Neural cell (in vitro differentiated cells): ENCODE measurements around the gene SPARCL1.

Experiments used
- POLR2AphosphoS5 ChIP-seq: IDR thresholded peaks from 2 replicates; pipeline ENCODE4 v1.6.1; 2012
- RAD21 ChIP-seq: fragments of 450-650 bp; conservative IDR thresholded peaks from 2 replicates; pipeline ENCODE4 v1.6.1; 2014; ENCODE audit warnings: antibody characterized with exemption, mild to moderate bottlenecking, moderate library complexity
- REST ChIP-seq: IDR thresholded peaks from 2 replicates; pipeline ENCODE4 v1.6.1; 2012; ENCODE audit warnings: borderline replicate concordance

GRCh38 chr4:87543835-87544461 lies 14.8 kb upstream of the SPARCL1 start:
- TF ChIP-seq RAD21, result no peak
- no peak for TF ChIP-seq REST
- no peak for TF ChIP-seq POLR2AphosphoS5
